HS-5 (cell line): ENCODE data around the gene TSPAN9.

Source experiments
- DNase-seq: peaks from one replicate; pipeline ENCODE4 v3.0.0-alpha.2; 2012; ENCODE audit warnings: low read depth

TSPAN9 gene

GRCh38 chr12:3225154-3225795, 148.1 kb downstream of the TSPAN9 start:
- DNase-seq, result no peak

- no peak for DNase-seq
Observed at GRCh38 chr12:3225796-3226180, 148.6 kb downstream of the TSPAN9 start.

GRCh38 chr12:3226264-3226663, 149.1 kb downstream of the TSPAN9 start:
- DNase-seq, result no peak

- no peak for DNase-seq
Observed at GRCh38 chr12:3227076-3227975, 150.1 kb downstream of the TSPAN9 start.

GRCh38 chr12:3228552-3228951, 151.4 kb downstream of the TSPAN9 start:
- DNase-seq, result no peak

GRCh38 chr12:3229577-3229976, 152.4 kb downstream of the TSPAN9 start:
- DNase-seq, result no peak

- no peak for DNase-seq
Observed at GRCh38 chr12:3230758-3231375, 153.7 kb downstream of the TSPAN9 start.

GRCh38 chr12:3231399-3231876, 154.3 kb downstream of the TSPAN9 start:
- no peak for DNase-seq

- no peak for DNase-seq
Observed at GRCh38 chr12:3233797-3234196, 156.6 kb downstream of the TSPAN9 start.

GRCh38 chr12:3236345-3237187, 159.4 kb downstream of the TSPAN9 start:
- DNase-seq, result no peak

GRCh38 chr12:3238196-3238595, 161.0 kb downstream of the TSPAN9 start:
- no peak for DNase-seq

- DNase-seq, result no peak
Observed at GRCh38 chr12:3241621-3242020, 164.4 kb downstream of the TSPAN9 start.

GRCh38 chr12:3242199-3242863, 165.2 kb downstream of the TSPAN9 start:
- no peak for DNase-seq

GRCh38 chr12:3243376-3244084, 166.4 kb downstream of the TSPAN9 start:
- DNase-seq, result no peak

- DNase-seq, result no peak
Observed at GRCh38 chr12:3244219-3244750, 167.1 kb downstream of the TSPAN9 start.

GRCh38 chr12:3246253-3246652, 169.1 kb downstream of the TSPAN9 start:
- no peak for DNase-seq

GRCh38 chr12:3247077-3247476, 169.9 kb downstream of the TSPAN9 start:
- DNase-seq, result no peak

GRCh38 chr12:3247629-3248161, 170.5 kb downstream of the TSPAN9 start:
- DNase-seq, result no peak

- no peak for DNase-seq
Observed at GRCh38 chr12:3249081-3249800, 172.1 kb downstream of the TSPAN9 start.

GRCh38 chr12:3250034-3250433, 172.9 kb downstream of the TSPAN9 start:
- DNase-seq, result no peak
